HL-60 (cell line): ENCODE measurements around the gene FGFR4.

ENCODE experiments used
- DNase-seq, 2 experiments: peaks; one replicate each; pipeline ENCODE4 v3.0.0-alpha.2; 2010 to 2020; ENCODE audit warnings: low read depth in 1 of 2, low spot score in 1 of 2
- H3K27ac ChIP-seq: fragments of 250-450 bp; sonication (Bioruptor Pico); replicated peaks from 2 replicates; pipeline ENCODE4 v1.5.1; 2020; ENCODE audit warnings: mild to moderate bottlenecking, moderate library complexity
- H3K27me3 ChIP-seq: fragments of 250-450 bp; sonication (Bioruptor Pico); 2 replicates; pipeline ENCODE4 v1.5.1; 2021; ENCODE audit warnings: mild to moderate bottlenecking, moderate library complexity; ENCODE audit not compliant: insufficient read depth, poor library complexity, severe bottlenecking
- H3K4me3 ChIP-seq: replicated peaks from 2 replicates; pipeline ENCODE4 v1.5.1; 2011; ENCODE audit warnings: mild to moderate bottlenecking, control low read depth, low read length; ENCODE audit not compliant: insufficient read depth
- GABPA ChIP-seq: IDR thresholded peaks from 2 replicates; pipeline ENCODE4 v1.6.1; 2012; ENCODE audit warnings: low read depth
- POLR2AphosphoS5 ChIP-seq: IDR thresholded peaks from 2 replicates; pipeline ENCODE4 v1.6.1; 2012; ENCODE audit warnings: low read depth
- SPI1 ChIP-seq: IDR thresholded peaks from 2 replicates; pipeline ENCODE4 v1.6.1; 2012; ENCODE audit warnings: low read depth, mild to moderate bottlenecking, borderline replicate concordance
- TF ChIP-seq, protein P1 (sequence below): IDR thresholded peaks from one replicate; pipeline ENCODE4 v1.5.1; 2011; ENCODE audit warnings: low read length, control low read depth, inconsistent platforms; ENCODE audit not compliant: insufficient read depth
- TF ChIP-seq, protein P2 (sequence below): IDR thresholded peaks from 2 replicates; pipeline ENCODE4 v1.6.1; 2012; ENCODE audit warnings: low read depth; ENCODE audit not compliant: insufficient replicate concordance

The FGFR4 gene

DNA sequence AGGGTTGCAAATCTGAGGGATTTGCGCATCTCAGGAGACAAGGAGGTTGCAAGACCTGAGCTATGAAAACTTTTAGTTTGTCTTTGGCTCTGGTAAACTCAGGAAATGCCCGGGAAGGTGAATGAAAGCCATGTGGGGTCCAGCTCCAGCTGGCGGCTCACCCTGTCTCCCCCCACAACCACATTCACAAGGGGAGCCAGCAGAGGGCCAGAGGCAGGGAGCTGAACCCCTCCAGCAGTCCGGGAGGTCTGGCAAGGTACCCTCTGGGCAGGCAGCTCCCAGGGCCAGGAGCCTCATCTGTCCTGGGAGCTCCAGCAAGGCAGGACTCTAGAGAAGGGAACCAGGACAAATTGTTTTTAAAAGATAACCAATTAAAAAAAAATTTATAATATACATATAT lies 2.5 kb upstream of the FGFR4 start:
- Histone ChIP-seq H3K4me3 (no peak overlapping the region), H3K27me3 (peaks cover 13% of the 10 kb centered on the region), H3K27ac (no peak overlapping the region)
- no peak for DNase-seq
- no peak for TF ChIP-seq POLR2AphosphoS5
- no peak for TF ChIP-seq GABPA
- TF ChIP-seq, protein P1, sequence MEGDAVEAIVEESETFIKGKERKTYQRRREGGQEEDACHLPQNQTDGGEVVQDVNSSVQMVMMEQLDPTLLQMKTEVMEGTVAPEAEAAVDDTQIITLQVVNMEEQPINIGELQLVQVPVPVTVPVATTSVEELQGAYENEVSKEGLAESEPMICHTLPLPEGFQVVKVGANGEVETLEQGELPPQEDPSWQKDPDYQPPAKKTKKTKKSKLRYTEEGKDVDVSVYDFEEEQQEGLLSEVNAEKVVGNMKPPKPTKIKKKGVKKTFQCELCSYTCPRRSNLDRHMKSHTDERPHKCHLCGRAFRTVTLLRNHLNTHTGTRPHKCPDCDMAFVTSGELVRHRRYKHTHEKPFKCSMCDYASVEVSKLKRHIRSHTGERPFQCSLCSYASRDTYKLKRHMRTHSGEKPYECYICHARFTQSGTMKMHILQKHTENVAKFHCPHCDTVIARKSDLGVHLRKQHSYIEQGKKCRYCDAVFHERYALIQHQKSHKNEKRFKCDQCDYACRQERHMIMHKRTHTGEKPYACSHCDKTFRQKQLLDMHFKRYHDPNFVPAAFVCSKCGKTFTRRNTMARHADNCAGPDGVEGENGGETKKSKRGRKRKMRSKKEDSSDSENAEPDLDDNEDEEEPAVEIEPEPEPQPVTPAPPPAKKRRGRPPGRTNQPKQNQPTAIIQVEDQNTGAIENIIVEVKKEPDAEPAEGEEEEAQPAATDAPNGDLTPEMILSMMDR = no peak
- TF ChIP-seq SPI1 = no peak
- TF ChIP-seq, protein P2, sequence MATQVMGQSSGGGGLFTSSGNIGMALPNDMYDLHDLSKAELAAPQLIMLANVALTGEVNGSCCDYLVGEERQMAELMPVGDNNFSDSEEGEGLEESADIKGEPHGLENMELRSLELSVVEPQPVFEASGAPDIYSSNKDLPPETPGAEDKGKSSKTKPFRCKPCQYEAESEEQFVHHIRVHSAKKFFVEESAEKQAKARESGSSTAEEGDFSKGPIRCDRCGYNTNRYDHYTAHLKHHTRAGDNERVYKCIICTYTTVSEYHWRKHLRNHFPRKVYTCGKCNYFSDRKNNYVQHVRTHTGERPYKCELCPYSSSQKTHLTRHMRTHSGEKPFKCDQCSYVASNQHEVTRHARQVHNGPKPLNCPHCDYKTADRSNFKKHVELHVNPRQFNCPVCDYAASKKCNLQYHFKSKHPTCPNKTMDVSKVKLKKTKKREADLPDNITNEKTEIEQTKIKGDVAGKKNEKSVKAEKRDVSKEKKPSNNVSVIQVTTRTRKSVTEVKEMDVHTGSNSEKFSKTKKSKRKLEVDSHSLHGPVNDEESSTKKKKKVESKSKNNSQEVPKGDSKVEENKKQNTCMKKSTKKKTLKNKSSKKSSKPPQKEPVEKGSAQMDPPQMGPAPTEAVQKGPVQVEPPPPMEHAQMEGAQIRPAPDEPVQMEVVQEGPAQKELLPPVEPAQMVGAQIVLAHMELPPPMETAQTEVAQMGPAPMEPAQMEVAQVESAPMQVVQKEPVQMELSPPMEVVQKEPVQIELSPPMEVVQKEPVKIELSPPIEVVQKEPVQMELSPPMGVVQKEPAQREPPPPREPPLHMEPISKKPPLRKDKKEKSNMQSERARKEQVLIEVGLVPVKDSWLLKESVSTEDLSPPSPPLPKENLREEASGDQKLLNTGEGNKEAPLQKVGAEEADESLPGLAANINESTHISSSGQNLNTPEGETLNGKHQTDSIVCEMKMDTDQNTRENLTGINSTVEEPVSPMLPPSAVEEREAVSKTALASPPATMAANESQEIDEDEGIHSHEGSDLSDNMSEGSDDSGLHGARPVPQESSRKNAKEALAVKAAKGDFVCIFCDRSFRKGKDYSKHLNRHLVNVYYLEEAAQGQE = no peak

DNA sequence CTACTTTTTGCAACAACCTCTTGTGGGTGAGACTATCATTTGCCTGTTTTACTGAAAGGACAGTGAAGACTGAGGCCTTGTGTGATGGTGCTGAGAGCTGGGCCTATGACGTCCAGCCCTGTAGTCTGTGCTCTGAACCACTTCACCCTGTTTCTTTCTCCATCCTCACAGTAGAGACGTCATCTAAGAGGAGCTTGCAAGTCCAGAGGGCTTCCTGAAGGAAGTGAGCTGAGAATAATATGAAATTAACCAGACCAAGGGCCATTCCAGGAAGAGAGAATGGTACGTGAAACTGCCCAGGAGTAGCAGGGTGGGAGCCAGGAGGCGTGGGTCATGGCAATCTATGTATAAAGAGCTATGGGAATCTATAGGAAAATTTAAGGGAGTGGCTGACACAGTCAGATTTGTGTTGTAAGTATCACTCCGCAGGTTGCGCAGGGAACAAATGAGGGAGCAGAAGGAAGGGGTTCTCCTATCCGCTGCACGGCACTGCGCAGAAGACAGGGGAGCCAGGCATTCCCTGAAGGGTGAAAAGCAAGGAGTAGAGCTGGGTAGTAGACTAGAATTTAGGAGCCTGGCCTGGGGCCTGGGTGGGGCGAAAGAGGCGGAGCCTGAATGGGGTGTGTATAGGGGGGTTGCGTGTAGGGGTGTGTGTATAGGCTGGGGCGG lies 596 bp upstream of the FGFR4 start:
- H3K27ac ChIP-seq = no peak overlapping the region
- no peak for TF ChIP-seq POLR2AphosphoS5
- DNase-seq = peak in 1 of 2 experiments; percentile 5

DNA sequence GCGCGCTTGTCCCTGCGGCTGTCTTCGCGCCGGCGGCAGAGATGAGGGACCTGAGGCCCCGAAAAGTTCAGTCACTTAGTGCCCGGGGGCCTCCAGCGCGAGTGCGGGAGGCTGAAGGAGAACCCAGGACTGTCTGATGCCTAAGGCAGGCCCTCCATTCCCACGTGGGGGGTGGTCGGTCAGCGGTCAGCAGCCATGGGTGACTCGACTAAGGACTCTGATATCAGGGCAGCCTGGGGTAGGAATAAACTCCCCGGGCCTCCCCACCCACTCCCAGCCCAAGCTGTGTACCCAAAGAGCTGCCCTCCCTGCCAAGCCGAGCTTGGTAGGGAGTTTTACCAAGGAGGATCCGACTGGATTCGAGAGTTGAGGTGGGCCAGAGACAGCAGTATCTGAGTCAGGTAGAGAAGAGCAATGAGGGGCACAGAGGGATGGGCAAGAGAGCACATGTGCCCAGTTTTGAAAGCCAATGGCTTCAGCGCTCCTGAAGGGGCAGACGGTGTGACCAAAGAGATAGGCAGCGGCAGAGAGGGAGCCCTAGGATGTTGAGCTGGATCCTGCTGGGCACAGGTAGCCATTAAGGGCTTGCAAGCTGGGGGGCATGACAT lies 787 bp downstream of the FGFR4 start:
- DNase-seq = no peak
- Histone ChIP-seq H3K27ac (no peak overlapping the region), H3K27me3 (peaks cover 13% of the 10 kb centered on the region), H3K4me3 (peak overlapping the region; percentile 45)
- TF ChIP-seq, protein P2 = no peak
- TF ChIP-seq SPI1 = no peak
- TF ChIP-seq POLR2AphosphoS5 = no peak
- TF ChIP-seq GABPA = no peak
- TF ChIP-seq, protein P1 = no peak

More for the DNA sequence above, 596 bp upstream of the FGFR4 start:
- Histone ChIP-seq H3K27me3 (peaks cover 13% of the 10 kb centered on the region), H3K4me3 (no peak overlapping the region)

DNA sequence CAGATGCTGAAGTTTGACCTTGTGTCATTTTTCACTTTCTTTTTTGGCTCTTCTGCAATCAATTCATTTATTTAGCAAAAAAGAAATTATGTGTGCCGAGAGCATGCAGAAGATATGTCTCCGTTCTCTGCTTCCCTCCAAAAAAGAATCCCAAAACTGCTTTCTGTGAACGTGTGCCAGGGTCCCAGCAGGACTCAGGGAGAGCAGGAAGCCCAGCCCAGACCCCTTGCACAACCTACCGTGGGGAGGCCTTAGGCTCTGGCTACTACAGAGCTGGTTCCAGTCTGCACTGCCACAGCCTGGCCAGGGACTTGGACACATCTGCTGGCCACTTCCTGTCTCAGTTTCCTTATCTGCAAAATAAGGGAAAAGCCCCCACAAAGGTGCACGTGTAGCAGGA lies 2.4 kb downstream of the FGFR4 start:
- Histone ChIP-seq H3K4me3 (no peak overlapping the region), H3K27me3 (peaks cover 13% of the 10 kb centered on the region), H3K27ac (no peak overlapping the region)
- TF ChIP-seq, protein P2 = no peak
- TF ChIP-seq POLR2AphosphoS5 (no peak), GABPA (no peak), SPI1 (no peak)
- TF ChIP-seq, protein P1 = no peak
- DNase-seq = no peak
